Measurements from ENCODE around the gene ZCCHC2. TPM values are rescaled to one million over a fixed set of nuclear protein-coding genes. Genes with fewer than 3 reads are reported as not detected.

The ZCCHC2 gene
- total and polyA plus RNA-seq, 2 of the 13 experiments (the other 11 are each of a cell fraction or from before 2014, with no cell fraction given), result 62.5 to 76.1 TPM

DNA sequence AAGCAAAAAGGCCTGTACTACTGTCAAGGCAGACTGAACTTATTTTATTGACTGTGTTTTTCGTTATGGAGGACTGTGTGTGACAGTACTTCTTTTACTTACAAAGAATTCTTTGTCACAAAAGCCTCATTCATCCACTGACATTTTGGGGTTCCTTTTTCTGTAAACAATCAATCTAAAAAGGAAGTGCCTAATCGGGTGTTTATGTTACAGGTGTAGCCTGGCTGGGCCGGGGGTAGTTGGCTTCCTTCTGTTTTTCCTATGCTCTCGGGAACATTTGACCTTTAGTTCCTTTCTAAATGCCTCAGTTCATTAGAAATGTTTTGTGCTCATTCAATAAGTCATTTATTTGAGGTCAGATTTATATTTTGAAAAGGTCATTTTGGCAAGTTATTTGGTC lies 8.3 kb downstream of the ZCCHC2 start (continued):
- TF ChIP-seq, protein P1, sequence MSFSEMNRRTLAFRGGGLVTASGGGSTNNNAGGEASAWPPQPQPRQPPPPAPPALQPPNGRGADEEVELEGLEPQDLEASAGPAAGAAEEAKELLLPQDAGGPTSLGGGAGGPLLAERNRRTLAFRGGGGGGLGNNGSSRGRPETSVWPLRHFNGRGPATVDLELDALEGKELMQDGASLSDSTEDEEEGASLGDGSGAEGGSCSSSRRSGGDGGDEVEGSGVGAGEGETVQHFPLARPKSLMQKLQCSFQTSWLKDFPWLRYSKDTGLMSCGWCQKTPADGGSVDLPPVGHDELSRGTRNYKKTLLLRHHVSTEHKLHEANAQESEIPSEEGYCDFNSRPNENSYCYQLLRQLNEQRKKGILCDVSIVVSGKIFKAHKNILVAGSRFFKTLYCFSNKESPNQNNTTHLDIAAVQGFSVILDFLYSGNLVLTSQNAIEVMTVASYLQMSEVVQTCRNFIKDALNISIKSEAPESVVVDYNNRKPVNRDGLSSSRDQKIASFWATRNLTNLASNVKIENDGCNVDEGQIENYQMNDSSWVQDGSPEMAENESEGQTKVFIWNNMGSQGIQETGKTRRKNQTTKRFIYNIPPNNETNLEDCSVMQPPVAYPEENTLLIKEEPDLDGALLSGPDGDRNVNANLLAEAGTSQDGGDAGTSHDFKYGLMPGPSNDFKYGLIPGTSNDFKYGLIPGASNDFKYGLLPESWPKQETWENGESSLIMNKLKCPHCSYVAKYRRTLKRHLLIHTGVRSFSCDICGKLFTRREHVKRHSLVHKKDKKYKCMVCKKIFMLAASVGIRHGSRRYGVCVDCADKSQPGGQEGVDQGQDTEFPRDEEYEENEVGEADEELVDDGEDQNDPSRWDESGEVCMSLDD (CRISPR knock-in tag; IDR thresholded peaks at IDR 0.05; ENCODE audit: borderline replicate concordance), result peak; percentile 91; the same call in 1 of the 2 replicates
- TF ChIP-seq, protein P2, sequence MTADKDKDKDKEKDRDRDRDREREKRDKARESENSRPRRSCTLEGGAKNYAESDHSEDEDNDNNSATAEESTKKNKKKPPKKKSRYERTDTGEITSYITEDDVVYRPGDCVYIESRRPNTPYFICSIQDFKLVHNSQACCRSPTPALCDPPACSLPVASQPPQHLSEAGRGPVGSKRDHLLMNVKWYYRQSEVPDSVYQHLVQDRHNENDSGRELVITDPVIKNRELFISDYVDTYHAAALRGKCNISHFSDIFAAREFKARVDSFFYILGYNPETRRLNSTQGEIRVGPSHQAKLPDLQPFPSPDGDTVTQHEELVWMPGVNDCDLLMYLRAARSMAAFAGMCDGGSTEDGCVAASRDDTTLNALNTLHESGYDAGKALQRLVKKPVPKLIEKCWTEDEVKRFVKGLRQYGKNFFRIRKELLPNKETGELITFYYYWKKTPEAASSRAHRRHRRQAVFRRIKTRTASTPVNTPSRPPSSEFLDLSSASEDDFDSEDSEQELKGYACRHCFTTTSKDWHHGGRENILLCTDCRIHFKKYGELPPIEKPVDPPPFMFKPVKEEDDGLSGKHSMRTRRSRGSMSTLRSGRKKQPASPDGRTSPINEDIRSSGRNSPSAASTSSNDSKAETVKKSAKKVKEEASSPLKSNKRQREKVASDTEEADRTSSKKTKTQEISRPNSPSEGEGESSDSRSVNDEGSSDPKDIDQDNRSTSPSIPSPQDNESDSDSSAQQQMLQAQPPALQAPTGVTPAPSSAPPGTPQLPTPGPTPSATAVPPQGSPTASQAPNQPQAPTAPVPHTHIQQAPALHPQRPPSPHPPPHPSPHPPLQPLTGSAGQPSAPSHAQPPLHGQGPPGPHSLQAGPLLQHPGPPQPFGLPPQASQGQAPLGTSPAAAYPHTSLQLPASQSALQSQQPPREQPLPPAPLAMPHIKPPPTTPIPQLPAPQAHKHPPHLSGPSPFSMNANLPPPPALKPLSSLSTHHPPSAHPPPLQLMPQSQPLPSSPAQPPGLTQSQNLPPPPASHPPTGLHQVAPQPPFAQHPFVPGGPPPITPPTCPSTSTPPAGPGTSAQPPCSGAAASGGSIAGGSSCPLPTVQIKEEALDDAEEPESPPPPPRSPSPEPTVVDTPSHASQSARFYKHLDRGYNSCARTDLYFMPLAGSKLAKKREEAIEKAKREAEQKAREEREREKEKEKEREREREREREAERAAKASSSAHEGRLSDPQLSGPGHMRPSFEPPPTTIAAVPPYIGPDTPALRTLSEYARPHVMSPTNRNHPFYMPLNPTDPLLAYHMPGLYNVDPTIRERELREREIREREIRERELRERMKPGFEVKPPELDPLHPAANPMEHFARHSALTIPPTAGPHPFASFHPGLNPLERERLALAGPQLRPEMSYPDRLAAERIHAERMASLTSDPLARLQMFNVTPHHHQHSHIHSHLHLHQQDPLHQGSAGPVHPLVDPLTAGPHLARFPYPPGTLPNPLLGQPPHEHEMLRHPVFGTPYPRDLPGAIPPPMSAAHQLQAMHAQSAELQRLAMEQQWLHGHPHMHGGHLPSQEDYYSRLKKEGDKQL (CRISPR knock-in tag; IDR thresholded peaks at IDR 0.05; ENCODE audit: low read depth), result no peak
- TF ChIP-seq, protein P3, sequence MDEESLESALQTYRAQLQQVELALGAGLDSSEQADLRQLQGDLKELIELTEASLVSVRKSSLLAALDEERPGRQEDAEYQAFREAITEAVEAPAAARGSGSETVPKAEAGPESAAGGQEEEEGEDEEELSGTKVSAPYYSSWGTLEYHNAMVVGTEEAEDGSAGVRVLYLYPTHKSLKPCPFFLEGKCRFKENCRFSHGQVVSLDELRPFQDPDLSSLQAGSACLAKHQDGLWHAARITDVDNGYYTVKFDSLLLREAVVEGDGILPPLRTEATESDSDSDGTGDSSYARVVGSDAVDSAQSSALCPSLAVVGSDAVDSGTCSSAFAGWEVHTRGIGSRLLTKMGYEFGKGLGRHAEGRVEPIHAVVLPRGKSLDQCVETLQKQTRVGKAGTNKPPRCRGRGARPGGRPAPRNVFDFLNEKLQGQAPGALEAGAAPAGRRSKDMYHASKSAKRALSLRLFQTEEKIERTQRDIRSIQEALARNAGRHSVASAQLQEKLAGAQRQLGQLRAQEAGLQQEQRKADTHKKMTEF (CRISPR knock-in tag; IDR thresholded peaks at IDR 0.05), result no peak
